Adrenal gland (tissue), 5 donors: ENCODE data around the gene ARHGAP18.

ENCODE experiments used
- POLR2A ChIP-seq, 2 donors: fragments of 450-650 bp; IDR thresholded peaks; one replicate each; pipeline ENCODE4 v1.6.1; 2017; ENCODE audit warnings: antibody characterized with exemption in 2 of 2, mild to moderate bottlenecking in 2 of 2, moderate library complexity in 1 of 2
- TF ChIP-seq, protein P1 (sequence below), 6 experiments: fragments of 450-650 bp in 4 of 6; fragments of 200-600 bp in 2 of 6; sonication (generic) in 1 of 6; IDR thresholded peaks; 1 replicate in 5 of 6; 2 replicates in 1 of 6; pipeline versions ENCODE4 v1.5.1 to v1.8.0; 2016 to 2021; ENCODE audit warnings: antibody characterized with exemption in 6 of 6, mild to moderate bottlenecking in 2 of 6, moderate library complexity in 1 of 6
- donor health status: DM: no; HTN: no; CAD: no.

DNA sequence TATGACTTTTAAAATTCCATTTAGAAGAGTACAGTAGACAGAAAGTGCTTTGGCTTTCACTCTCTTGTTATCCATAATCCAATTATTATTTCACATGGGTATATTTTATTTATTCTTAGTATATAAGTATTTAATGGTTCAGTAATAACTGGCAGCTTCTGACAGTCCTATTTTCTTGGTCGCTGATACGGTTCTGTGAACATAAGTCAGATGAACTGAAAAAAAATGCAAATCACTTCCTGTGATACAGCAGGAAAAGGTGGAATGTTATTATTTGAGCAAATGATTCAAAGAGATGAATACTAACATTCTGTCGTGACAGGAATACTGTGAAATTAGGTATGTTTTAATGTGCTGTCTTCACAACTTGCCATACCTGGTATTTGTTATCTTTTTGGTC lies 132.3 kb downstream of the ARHGAP18 start:
- TF ChIP-seq, protein P1, sequence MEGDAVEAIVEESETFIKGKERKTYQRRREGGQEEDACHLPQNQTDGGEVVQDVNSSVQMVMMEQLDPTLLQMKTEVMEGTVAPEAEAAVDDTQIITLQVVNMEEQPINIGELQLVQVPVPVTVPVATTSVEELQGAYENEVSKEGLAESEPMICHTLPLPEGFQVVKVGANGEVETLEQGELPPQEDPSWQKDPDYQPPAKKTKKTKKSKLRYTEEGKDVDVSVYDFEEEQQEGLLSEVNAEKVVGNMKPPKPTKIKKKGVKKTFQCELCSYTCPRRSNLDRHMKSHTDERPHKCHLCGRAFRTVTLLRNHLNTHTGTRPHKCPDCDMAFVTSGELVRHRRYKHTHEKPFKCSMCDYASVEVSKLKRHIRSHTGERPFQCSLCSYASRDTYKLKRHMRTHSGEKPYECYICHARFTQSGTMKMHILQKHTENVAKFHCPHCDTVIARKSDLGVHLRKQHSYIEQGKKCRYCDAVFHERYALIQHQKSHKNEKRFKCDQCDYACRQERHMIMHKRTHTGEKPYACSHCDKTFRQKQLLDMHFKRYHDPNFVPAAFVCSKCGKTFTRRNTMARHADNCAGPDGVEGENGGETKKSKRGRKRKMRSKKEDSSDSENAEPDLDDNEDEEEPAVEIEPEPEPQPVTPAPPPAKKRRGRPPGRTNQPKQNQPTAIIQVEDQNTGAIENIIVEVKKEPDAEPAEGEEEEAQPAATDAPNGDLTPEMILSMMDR (IDR thresholded peaks at IDR 0.05), result no peak
- no peak for TF ChIP-seq POLR2A (IDR thresholded peaks at IDR 0.05)
